Stimulated activated naive CD8-positive, alpha-beta T cell treated with anti-CD3 and anti-CD28 coated beads, Interleukin-15, amount 100 ng/mL, for 72 hours (primary cell): ENCODE data around the gene GARIN5A.

Source experiments
- ATAC-seq: fragments of 150-1000 bp; cut with Tn5 transposase; 2 replicates; pipeline ENCODE4 v1.10.0; 2021; ENCODE audit warnings: mild to moderate bottlenecking, moderate library complexity
- DNase-seq, 2 donors: peaks; one replicate each; pipeline ENCODE4 v3.0.0; 2021 to 2022
- H3K27ac Mint-ChIP-seq, 2 donors: one replicate each; pipeline ENCODE4 v1.8.0; 2022; ENCODE audit warnings: mild to moderate bottlenecking in 2 of 2, mixed read lengths in 2 of 2, moderate library complexity in 2 of 2
- H3K27me3 Mint-ChIP-seq: one replicate; pipeline ENCODE4 v1.8.0; 2022; ENCODE audit warnings: mixed read lengths
- H3K4me1 Mint-ChIP-seq: one replicate; pipeline ENCODE4 v1.8.0; 2022; ENCODE audit warnings: mild to moderate bottlenecking, mixed read lengths
- H3K4me3 Mint-ChIP-seq, 2 donors: one replicate each; pipeline ENCODE4 v1.8.0; 2022; ENCODE audit warnings: mild to moderate bottlenecking in 2 of 2, mixed read lengths in 2 of 2, moderate library complexity in 1 of 2
- H3K9me3 Mint-ChIP-seq, 2 donors: one replicate each; pipeline ENCODE4 v1.8.0; 2022; ENCODE audit warnings: mixed read lengths in 2 of 2

The GARIN5A gene

GRCh38 chr19:50476224-50476906, at the start of gene GARIN5A, which contains the start of gene EMC10:
GARIN5A (minus strand) TSS chr19:50476848; CDS start chr19:50476388, 460 bp downstream.
EMC10 (plus strand) TSS chr19:50476507; CDS start chr19:50476545, 38 bp downstream.
- H3K27ac Mint-ChIP-seq = peak within 1 kb of the TSS; percentile 97 to 99
- peaks cover 0 to 7% of the 10 kb centered on the region in 2 donors for H3K9me3 Mint-ChIP-seq
- ATAC-seq = peak; percentile 97
- peaks cover 46% of the 10 kb centered on the region for H3K4me1 Mint-ChIP-seq
- DNase-seq = peak; percentile 96 to 98
- no peaks in the 10 kb centered on the region for H3K27me3 Mint-ChIP-seq
- peak within 1 kb of the TSS; percentile 95 to 100 for H3K4me3 Mint-ChIP-seq

- no peak overlapping the region for H3K27ac Mint-ChIP-seq
- H3K4me3 Mint-ChIP-seq = no peak overlapping the region
- DNase-seq = no peak
- peaks cover 9% of the 10 kb centered on the region for H3K27me3 Mint-ChIP-seq
- ATAC-seq = no peak
- no peaks in the 10 kb centered on the region for H3K9me3 Mint-ChIP-seq
- H3K4me1 Mint-ChIP-seq = no peaks in the 10 kb centered on the region
These were observed 46.2 kb upstream of the GARIN5A start for GRCh38 chr19:50522881-50523280.

GRCh38 chr19:50520822-50521465, 44.3 kb upstream of the GARIN5A start:
- Mint-ChIP-seq H3K27me3 (peaks cover 11% of the 10 kb centered on the region), H3K27ac (no peak overlapping the region), H3K9me3 (no peaks in the 10 kb centered on the region), H3K4me1 (no peaks in the 10 kb centered on the region), H3K4me3 (no peak overlapping the region)
- ATAC-seq (no peak), DNase-seq (no peak)

GRCh38 chr19:50519006-50519575, 42.4 kb upstream of the GARIN5A start:
- Mint-ChIP-seq H3K27me3 (peaks cover 27% of the 10 kb centered on the region), H3K27ac (no peak overlapping the region), H3K9me3 (no peaks in the 10 kb centered on the region), H3K4me3 (no peak overlapping the region), H3K4me1 (peaks cover 6% of the 10 kb centered on the region)
- DNase-seq = no peak
- ATAC-seq = no peak

- no peak for DNase-seq
- no peaks in the 10 kb centered on the region for H3K9me3 Mint-ChIP-seq
- ATAC-seq = peak; percentile 22
- peak overlapping the region in 1 of 2 donors; percentile 38 for H3K27ac Mint-ChIP-seq
- H3K4me1 Mint-ChIP-seq = peaks cover 8% of the 10 kb centered on the region
- H3K27me3 Mint-ChIP-seq = peaks cover 34% of the 10 kb centered on the region
- no peak overlapping the region for H3K4me3 Mint-ChIP-seq
These were observed 41.7 kb upstream of the GARIN5A start for GRCh38 chr19:50518091-50519005.

GRCh38 chr19:50517704-50518075, 41.0 kb upstream of the GARIN5A start:
- no peak overlapping the region for H3K27ac Mint-ChIP-seq
- no peak for DNase-seq
- ATAC-seq = no peak
- H3K9me3 Mint-ChIP-seq = no peaks in the 10 kb centered on the region
- peaks cover 40% of the 10 kb centered on the region for H3K27me3 Mint-ChIP-seq
- no peak overlapping the region for H3K4me3 Mint-ChIP-seq
- H3K4me1 Mint-ChIP-seq = peaks cover 8% of the 10 kb centered on the region

GRCh38 chr19:50516964-50517703, 40.5 kb upstream of the GARIN5A start:
- ATAC-seq = no peak
- Mint-ChIP-seq H3K9me3 (no peaks in the 10 kb centered on the region), H3K27me3 (peaks cover 40% of the 10 kb centered on the region), H3K4me1 (peaks cover 8% of the 10 kb centered on the region), H3K4me3 (no peak overlapping the region), H3K27ac (no peak overlapping the region)
- DNase-seq = no peak

GRCh38 chr19:50516456-50516855, 39.8 kb upstream of the GARIN5A start:
- H3K27ac Mint-ChIP-seq = no peak overlapping the region
- ATAC-seq = no peak
- H3K4me1 Mint-ChIP-seq = peaks cover 15% of the 10 kb centered on the region
- no peak overlapping the region for H3K4me3 Mint-ChIP-seq
- DNase-seq = no peak
- H3K27me3 Mint-ChIP-seq = peaks cover 40% of the 10 kb centered on the region
- H3K9me3 Mint-ChIP-seq = no peaks in the 10 kb centered on the region

GRCh38 chr19:50515168-50515561, 38.5 kb upstream of the GARIN5A start:
- ATAC-seq = no peak
- DNase-seq = no peak
- no peaks in the 10 kb centered on the region for H3K9me3 Mint-ChIP-seq
- peaks cover 40% of the 10 kb centered on the region for H3K27me3 Mint-ChIP-seq
- peak overlapping the region in 1 of 2 donors; percentile 50 for H3K27ac Mint-ChIP-seq
- no peak overlapping the region for H3K4me3 Mint-ChIP-seq
- peaks cover 26% of the 10 kb centered on the region for H3K4me1 Mint-ChIP-seq

GRCh38 chr19:50514346-50515167, 37.9 kb upstream of the GARIN5A start:
- ATAC-seq = no peak
- peak overlapping the region in 1 of 2 donors; percentile 85 for H3K27ac Mint-ChIP-seq

GRCh38 chr19:50513746-50514345, 37.2 kb upstream of the GARIN5A start, which contains the start of gene ASPDH:
ASPDH (minus strand) TSS chr19:50513913; CDS start chr19:50513823, 90 bp downstream.
- Mint-ChIP-seq H3K4me1 (peaks cover 30% of the 10 kb centered on the region), H3K4me3 (peak within 1 kb of the TSS in 1 of 2 donors; percentile 19), H3K9me3 (no peaks in the 10 kb centered on the region), H3K27me3 (peaks cover 40% of the 10 kb centered on the region), H3K27ac (peak within 1 kb of the TSS in 1 of 2 donors; percentile 86)
- ATAC-seq = no peak
- DNase-seq = no peak

More at GRCh38 chr19:50514346-50515167, 37.9 kb upstream of the GARIN5A start:
- DNase-seq = no peak
- Mint-ChIP-seq H3K27me3 (peaks cover 40% of the 10 kb centered on the region), H3K9me3 (no peaks in the 10 kb centered on the region), H3K4me1 (peaks cover 29% of the 10 kb centered on the region), H3K4me3 (peak overlapping the region in 1 of 2 donors; percentile 13)

GRCh38 chr19:50512999-50513745, 36.5 kb upstream of the GARIN5A start:
- ATAC-seq (no peak), DNase-seq (no peak)
- H3K4me3 Mint-ChIP-seq = peak overlapping the region in 1 of 2 donors; percentile 19
- H3K27me3 Mint-ChIP-seq = peaks cover 35% of the 10 kb centered on the region
- peak overlapping the region in 1 of 2 donors; percentile 86 for H3K27ac Mint-ChIP-seq
- H3K9me3 Mint-ChIP-seq = no peaks in the 10 kb centered on the region
- H3K4me1 Mint-ChIP-seq = peaks cover 34% of the 10 kb centered on the region
